Ishikawa (cell line): ENCODE data around the gene CPEB4.

ENCODE experiments used
- CEBPB ChIP-seq: IDR thresholded peaks from 2 replicates; pipeline ENCODE4 v1.6.1; 2012
- CREB1 ChIP-seq: IDR thresholded peaks from 2 replicates; pipeline ENCODE4 v1.6.1; 2012; ENCODE audit warnings: low read depth
- EGR1 ChIP-seq: IDR thresholded peaks from 2 replicates; pipeline ENCODE4 v1.6.1; 2012
- EP300 ChIP-seq: IDR thresholded peaks from 2 replicates; pipeline ENCODE4 v1.6.1; 2012; ENCODE audit warnings: borderline replicate concordance
- FOXM1 ChIP-seq: IDR thresholded peaks from 2 replicates; pipeline ENCODE4 v1.6.1; 2012; ENCODE audit warnings: low read depth, borderline replicate concordance
- NFIC ChIP-seq: IDR thresholded peaks from 2 replicates; pipeline ENCODE4 v1.6.1; 2012
- RAD21 ChIP-seq: IDR thresholded peaks from 2 replicates; pipeline ENCODE4 v1.6.1; 2012; ENCODE audit warnings: low read depth
- TAF1 ChIP-seq: IDR thresholded peaks from 2 replicates; pipeline ENCODE4 v1.6.1; 2012; ENCODE audit warnings: low read depth, mild to moderate bottlenecking
- TCF12 ChIP-seq: IDR thresholded peaks from 2 replicates; pipeline ENCODE4 v1.6.1; 2012; ENCODE audit warnings: low read depth
- TEAD4 ChIP-seq: IDR thresholded peaks from 2 replicates; pipeline ENCODE4 v1.6.1; 2012
- YY1 ChIP-seq: IDR thresholded peaks from 2 replicates; pipeline ENCODE4 v1.6.1; 2012; ENCODE audit warnings: low read depth
- ZBTB7A ChIP-seq: IDR thresholded peaks from 2 replicates; pipeline ENCODE4 v1.6.1; 2012; ENCODE audit warnings: low read depth
- TF ChIP-seq, protein P1 (sequence below): IDR thresholded peaks from 2 replicates; pipeline ENCODE4 v1.6.1; 2012; ENCODE audit warnings: low read depth, mild to moderate bottlenecking
- TF ChIP-seq, protein P2 (sequence below): IDR thresholded peaks from 2 replicates; pipeline ENCODE4 v1.6.1; 2012
- TF ChIP-seq, protein P3 (sequence below): IDR thresholded peaks from 2 replicates; pipeline ENCODE4 v1.6.1; 2012

The CPEB4 gene

DNA sequence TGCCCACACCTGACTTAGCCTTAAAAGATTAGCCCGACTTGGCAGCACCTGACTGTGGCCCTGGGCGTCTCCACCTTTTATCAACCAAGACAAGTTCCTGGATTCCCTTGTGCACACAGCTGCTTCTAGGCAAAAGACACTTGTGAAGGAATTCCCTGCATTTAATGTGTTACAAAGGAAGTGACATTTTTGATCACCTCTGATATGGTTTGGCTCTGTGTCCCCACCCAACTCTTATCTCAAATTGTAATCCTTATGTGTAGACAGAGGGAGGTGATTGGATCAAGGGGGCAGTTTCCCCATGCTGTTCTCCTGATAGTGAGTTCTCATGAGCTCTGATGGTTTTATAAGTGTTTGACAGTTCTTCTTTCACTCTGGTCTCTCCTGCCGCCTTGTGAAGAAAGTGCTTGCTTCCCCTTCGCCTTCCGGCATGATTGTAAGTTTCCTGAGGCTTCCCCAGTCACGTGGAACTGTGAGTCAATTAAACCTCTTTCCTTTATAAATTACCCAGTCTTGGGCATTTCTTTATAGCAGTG is 2.6 kb upstream of the CPEB4 start:
- no peak for TF ChIP-seq FOXM1
- TF ChIP-seq NFIC: no peak
- no peak for TF ChIP-seq CEBPB
- TF ChIP-seq YY1: no peak
- TF ChIP-seq TAF1: no peak
- TF ChIP-seq, protein P1, sequence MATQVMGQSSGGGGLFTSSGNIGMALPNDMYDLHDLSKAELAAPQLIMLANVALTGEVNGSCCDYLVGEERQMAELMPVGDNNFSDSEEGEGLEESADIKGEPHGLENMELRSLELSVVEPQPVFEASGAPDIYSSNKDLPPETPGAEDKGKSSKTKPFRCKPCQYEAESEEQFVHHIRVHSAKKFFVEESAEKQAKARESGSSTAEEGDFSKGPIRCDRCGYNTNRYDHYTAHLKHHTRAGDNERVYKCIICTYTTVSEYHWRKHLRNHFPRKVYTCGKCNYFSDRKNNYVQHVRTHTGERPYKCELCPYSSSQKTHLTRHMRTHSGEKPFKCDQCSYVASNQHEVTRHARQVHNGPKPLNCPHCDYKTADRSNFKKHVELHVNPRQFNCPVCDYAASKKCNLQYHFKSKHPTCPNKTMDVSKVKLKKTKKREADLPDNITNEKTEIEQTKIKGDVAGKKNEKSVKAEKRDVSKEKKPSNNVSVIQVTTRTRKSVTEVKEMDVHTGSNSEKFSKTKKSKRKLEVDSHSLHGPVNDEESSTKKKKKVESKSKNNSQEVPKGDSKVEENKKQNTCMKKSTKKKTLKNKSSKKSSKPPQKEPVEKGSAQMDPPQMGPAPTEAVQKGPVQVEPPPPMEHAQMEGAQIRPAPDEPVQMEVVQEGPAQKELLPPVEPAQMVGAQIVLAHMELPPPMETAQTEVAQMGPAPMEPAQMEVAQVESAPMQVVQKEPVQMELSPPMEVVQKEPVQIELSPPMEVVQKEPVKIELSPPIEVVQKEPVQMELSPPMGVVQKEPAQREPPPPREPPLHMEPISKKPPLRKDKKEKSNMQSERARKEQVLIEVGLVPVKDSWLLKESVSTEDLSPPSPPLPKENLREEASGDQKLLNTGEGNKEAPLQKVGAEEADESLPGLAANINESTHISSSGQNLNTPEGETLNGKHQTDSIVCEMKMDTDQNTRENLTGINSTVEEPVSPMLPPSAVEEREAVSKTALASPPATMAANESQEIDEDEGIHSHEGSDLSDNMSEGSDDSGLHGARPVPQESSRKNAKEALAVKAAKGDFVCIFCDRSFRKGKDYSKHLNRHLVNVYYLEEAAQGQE: no peak
- TF ChIP-seq, protein P2, sequence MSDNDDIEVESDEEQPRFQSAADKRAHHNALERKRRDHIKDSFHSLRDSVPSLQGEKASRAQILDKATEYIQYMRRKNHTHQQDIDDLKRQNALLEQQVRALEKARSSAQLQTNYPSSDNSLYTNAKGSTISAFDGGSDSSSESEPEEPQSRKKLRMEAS: no peak
- no peak for TF ChIP-seq RAD21
- no peak for TF ChIP-seq TCF12
- no peak for TF ChIP-seq CREB1
- TF ChIP-seq, protein P3, sequence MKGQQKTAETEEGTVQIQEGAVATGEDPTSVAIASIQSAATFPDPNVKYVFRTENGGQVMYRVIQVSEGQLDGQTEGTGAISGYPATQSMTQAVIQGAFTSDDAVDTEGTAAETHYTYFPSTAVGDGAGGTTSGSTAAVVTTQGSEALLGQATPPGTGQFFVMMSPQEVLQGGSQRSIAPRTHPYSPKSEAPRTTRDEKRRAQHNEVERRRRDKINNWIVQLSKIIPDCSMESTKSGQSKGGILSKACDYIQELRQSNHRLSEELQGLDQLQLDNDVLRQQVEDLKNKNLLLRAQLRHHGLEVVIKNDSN: no peak
- no peak for TF ChIP-seq EP300
- no peak for TF ChIP-seq EGR1
- TF ChIP-seq TEAD4: no peak
- TF ChIP-seq ZBTB7A: no peak

DNA sequence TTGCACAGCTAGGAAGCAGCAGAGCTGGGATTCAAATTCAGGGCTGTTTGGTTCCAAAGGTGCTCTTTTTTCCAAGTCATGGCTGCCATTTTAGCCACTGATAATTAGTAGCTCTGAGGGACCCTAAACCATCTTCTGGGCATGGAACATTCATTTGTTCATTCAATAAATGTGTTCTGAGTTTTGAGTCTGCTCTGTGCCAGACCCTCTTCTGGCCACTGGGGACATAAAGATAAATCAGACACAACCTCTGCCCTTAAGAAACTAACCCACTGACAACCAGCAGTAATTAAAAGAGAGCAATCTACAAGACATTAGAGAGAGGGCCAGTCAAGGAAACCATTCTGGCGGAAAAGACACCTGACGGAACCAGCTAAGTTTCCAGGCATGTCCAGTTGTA is 2.0 kb upstream of the CPEB4 start:
- TF ChIP-seq YY1 (no peak), EP300 (no peak), EGR1 (no peak), CEBPB (no peak), TAF1 (no peak), TEAD4 (no peak), CREB1 (no peak), NFIC (no peak), FOXM1 (no peak)
- TF ChIP-seq, protein P3: no peak
- TF ChIP-seq, protein P2: no peak

DNA sequence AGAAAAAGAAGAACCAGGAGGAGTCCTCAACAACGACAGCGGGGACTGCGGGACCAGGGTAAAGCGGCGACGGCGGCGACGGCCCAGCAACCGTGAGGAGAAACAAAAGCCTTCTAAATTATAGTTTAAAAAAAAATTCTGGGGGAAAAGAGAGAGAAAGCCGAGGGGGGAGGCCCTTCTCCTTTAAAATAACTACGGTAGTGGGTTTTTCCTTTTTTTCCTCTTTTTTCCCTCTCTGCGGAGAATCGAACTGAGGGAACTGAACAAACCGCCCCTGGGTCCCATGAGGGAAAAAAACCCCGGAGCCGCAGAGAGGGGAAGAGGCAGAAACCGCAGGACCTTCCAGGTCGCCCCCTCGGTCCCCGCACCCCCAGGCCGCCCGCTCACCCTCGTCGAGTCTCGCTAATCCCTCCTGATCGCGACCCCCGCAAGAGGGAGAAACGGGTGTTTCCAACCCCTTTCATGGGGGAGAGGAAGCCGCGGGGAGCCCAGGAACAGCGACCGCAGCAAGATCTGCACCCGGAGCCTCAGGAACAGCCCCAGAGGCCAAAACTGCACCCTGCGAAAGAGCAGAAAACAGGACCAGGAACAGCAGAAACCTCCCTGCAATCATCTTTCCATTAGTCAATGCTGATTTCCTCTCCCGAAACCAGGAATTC is 453 bp downstream of the CPEB4 start:
- no peak for TF ChIP-seq TEAD4
- TF ChIP-seq, protein P2: no peak
- no peak for TF ChIP-seq NFIC
- TF ChIP-seq, protein P1: no peak
- TF ChIP-seq TCF12: no peak
- no peak for TF ChIP-seq YY1
- no peak for TF ChIP-seq ZBTB7A
- no peak for TF ChIP-seq EP300
- TF ChIP-seq EGR1: no peak
- TF ChIP-seq FOXM1: no peak

DNA sequence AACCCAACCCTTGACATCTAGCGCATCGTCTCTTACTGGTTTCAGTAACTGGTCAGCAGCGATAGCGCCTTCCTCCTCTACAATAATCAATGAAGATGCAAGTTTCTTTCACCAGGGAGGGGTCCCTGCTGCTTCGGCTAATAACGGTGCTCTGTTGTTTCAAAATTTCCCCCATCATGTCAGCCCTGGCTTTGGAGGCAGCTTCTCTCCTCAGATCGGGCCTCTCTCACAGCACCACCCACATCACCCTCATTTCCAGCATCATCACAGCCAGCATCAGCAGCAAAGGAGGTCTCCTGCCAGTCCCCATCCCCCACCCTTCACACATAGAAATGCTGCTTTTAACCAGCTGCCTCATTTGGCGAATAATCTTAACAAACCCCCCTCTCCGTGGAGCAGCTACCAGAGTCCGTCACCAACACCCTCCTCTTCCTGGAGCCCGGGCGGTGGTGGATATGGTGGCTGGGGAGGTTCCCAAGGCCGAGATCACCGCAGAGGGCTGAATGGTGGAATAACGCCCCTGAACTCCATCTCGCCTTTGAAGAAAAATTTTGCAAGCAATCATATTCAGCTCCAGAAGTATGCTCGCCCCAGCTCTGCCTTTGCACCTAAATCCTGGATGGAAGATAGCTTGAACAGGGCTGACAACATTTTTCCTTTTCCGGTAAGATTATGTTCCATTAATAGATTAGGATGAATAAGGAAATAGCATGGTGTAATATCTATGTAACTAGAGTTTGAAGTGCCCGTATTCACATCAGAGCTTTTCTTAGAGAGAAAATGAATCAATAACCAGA is 2.2 kb downstream of the CPEB4 start:
- TF ChIP-seq EP300 (no peak), NFIC (no peak), EGR1 (no peak)

DNA sequence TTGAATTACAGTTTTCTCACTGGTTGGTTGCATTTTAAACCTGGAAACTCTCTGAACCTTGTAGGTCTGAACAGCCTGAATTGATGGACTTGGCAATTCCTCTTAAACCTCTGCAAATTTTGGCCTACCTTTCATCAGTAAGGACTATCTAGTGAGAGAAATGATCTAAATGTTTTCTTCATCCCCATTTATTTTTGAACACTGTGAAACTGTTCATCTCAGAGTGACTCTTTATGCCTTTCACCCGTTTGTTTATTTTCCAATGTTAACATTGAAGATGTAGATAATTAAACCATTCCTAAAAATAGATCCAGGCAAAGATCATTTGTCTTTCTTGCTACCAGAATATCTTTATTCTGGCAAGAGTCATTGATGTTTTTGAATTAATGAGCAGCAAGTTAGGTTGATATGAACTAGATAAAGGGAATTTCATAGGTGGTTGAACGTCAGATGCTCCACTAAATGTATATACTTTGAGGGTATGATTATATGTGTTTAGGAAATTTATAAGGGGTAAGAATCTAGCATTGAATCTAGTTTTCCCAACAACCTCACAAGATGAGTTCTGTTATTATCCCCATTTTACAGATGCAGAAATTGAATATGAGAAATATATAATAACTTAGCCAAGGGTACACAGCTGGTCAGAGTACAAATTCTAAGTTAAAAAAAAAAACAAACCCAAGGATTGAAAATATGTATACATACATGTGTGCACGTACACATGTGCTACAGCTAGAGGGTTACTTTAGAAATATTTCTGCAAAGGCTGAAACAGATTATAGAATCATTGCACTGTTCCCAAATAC is 3.4 kb downstream of the CPEB4 start:
- TF ChIP-seq EP300 (no peak), CREB1 (no peak), EGR1 (no peak), ZBTB7A (no peak), TEAD4 (no peak), CEBPB (no peak), FOXM1 (no peak), RAD21 (no peak)
- TF ChIP-seq, protein P3: no peak
